Naive thymus-derived CD4-positive, alpha-beta T cell (primary cell): ENCODE results near the gene IL4. TPM values are rescaled to one million over a fixed set of nuclear protein-coding genes. Genes with fewer than 3 reads are reported as not detected.

Experiments used
- polyA plus RNA-seq, 2 donors: library from polyadenylated mRNA; unstranded; fragments of 300-500 nt; fragmentation: Illumina TruSeq; gene quantifications; one replicate each; pipeline ENCODE4 v1.2.3, GENCODE V29; 2021
- total RNA-seq, 6 experiments: library from RNA in 5 of 6; stranded (reverse) in 5 of 6; gene quantifications; 1 replicate in 5 of 6; 2 replicates in 1 of 6; pipeline ENCODE4 v1.2.3 and lab custom pipeline; 2021 to 2026

Gene IL4
- total and polyA plus RNA-seq, 7 experiments from 2014 or later: 1.1 to 6.0 (median 4.5) TPM; not detected in 4

Other genes with a start within 250 kb of the IL4 start
- gene IRF1, start 183.2 kb upstream of the IL4 start, total RNA-seq: 100 to 1,000 TPM; 118 to 632 (median 549) TPM
- 100 to 1,000 TPM; 148 to 174 TPM for gene IRF1, start 183.2 kb upstream of the IL4 start, polyA plus RNA-seq
- gene IL5, start 130.5 kb upstream of the IL4 start, total RNA-seq: 1 to 10 TPM in 1 of 5 experiments, not detected in 4; 1.2 TPM
- gene IL5, start 130.5 kb upstream of the IL4 start, polyA plus RNA-seq: not detected
- 10 to 100 TPM; 18.0 to 35.4 (median 32.2) TPM for gene RAD50, start 117.0 kb upstream of the IL4 start, total RNA-seq
- gene RAD50, start 117.0 kb upstream of the IL4 start, polyA plus RNA-seq: 10 to 100 TPM; 14.8 to 25.2 TPM
- 10 to 100 TPM in 1 of 5 experiments, under 1 TPM in 2, not detected in 2; 0.50 to 71.3 (median 0.51) TPM for gene IL13, start 15.8 kb upstream of the IL4 start, total RNA-seq
- gene IL13, start 15.8 kb upstream of the IL4 start, polyA plus RNA-seq: not detected
- gene KIF3A, start 63.6 kb downstream of the IL4 start, total RNA-seq: 10 to 100 TPM; 10.5 to 30.0 (median 18.7) TPM
- gene KIF3A, start 63.6 kb downstream of the IL4 start, polyA plus RNA-seq: 10 to 100 TPM in 1 of 2 donors, 1 to 10 TPM in 1; 7.5 to 11.4 TPM
- 10 to 100 TPM in 2 of 5 experiments, 1 to 10 TPM in 3; 3.5 to 44.9 (median 8.4) TPM for gene CCNI2, start 73.4 kb downstream of the IL4 start, total RNA-seq
- 1 to 10 TPM; 2.4 to 5.0 TPM for gene CCNI2, start 73.4 kb downstream of the IL4 start, polyA plus RNA-seq
- 10 to 100 TPM in 1 of 5 experiments, 1 to 10 TPM in 4; 2.7 to 42.1 (median 5.2) TPM for gene SEPTIN8, start 103.2 kb downstream of the IL4 start, total RNA-seq
- under 1 TPM; 0.64 to 0.84 TPM for gene SEPTIN8, start 103.2 kb downstream of the IL4 start, polyA plus RNA-seq
- under 1 TPM in 1 of 5 experiments, not detected in 4; 0.15 TPM for gene SOWAHA, start 139.3 kb downstream of the IL4 start, total RNA-seq
- gene SOWAHA, start 139.3 kb downstream of the IL4 start, polyA plus RNA-seq: not detected
- 1 to 10 TPM in 3 of 5 experiments, under 1 TPM in 1, not detected in 1; 0.11 to 8.9 (median 3.7) TPM for gene SHROOM1, start 156.7 kb downstream of the IL4 start, total RNA-seq
- not detected for gene SHROOM1, start 156.7 kb downstream of the IL4 start, polyA plus RNA-seq
- 1 to 10 TPM in 4 of 5 experiments, under 1 TPM in 1; 0.48 to 2.0 (median 1.6) TPM for gene GDF9, start 192.5 kb downstream of the IL4 start, total RNA-seq
- under 1 TPM; 0.43 to 0.53 TPM for gene GDF9, start 192.5 kb downstream of the IL4 start, polyA plus RNA-seq
- gene UQCRQ, start 192.7 kb downstream of the IL4 start, total RNA-seq: 100 to 1,000 TPM; 101 to 338 (median 110) TPM
- gene UQCRQ, start 192.7 kb downstream of the IL4 start, polyA plus RNA-seq: 100 to 1,000 TPM; 556 to 584 TPM
- 1 to 10 TPM in 4 of 5 experiments, under 1 TPM in 1; 0.91 to 9.9 (median 4.5) TPM for gene LEAP2, start 199.7 kb downstream of the IL4 start, total RNA-seq
- 1 to 10 TPM in 1 of 2 donors, under 1 TPM in 1; 0.70 to 2.0 TPM for gene LEAP2, start 199.7 kb downstream of the IL4 start, polyA plus RNA-seq